Activated T-cell treated with anti-CD3 and anti-CD28 coated beads for 1 hour (primary cell): ENCODE results near the gene CHD2.

Source experiments
- DNase-seq: peaks from one replicate; pipeline ENCODE4 v3.0.0-alpha.2; 2020; ENCODE audit warnings: low read depth

Gene CHD2

GRCh38 chr15:93067649-93068085 lies 167.5 kb downstream of the CHD2 start:
- DNase-seq, result no peak

- no peak for DNase-seq
These were observed 168.6 kb downstream of the CHD2 start for GRCh38 chr15:93068581-93069199.

GRCh38 chr15:93070132-93070531 lies 170.0 kb downstream of the CHD2 start:
- DNase-seq, result no peak

- DNase-seq, result no peak
These were observed 170.6 kb downstream of the CHD2 start for GRCh38 chr15:93070551-93071296.

GRCh38 chr15:93071469-93071936 lies 171.4 kb downstream of the CHD2 start:
- DNase-seq, result no peak

- DNase-seq, result no peak
These were observed 171.9 kb downstream of the CHD2 start for GRCh38 chr15:93072011-93072410.

GRCh38 chr15:93072411-93073394 lies 172.6 kb downstream of the CHD2 start:
- DNase-seq, result no peak

GRCh38 chr15:93073465-93073952 lies 173.4 kb downstream of the CHD2 start:
- no peak for DNase-seq

- DNase-seq, result no peak
These were observed 174.5 kb downstream of the CHD2 start for GRCh38 chr15:93074599-93074998.

- DNase-seq, result no peak
These were observed 176.1 kb downstream of the CHD2 start for GRCh38 chr15:93076217-93076616.

- DNase-seq, result no peak
These were observed 176.8 kb downstream of the CHD2 start for GRCh38 chr15:93076875-93077274.
